ENCODE measurements around the gene SUMO2.

- TF ChIP-seq CTCF (conservative IDR thresholded peaks at IDR 0.05; ENCODE audit: low read length) (no peak), EZH2phosphoT487 (IDR thresholded peaks at IDR 0.05; ENCODE audit: borderline replicate concordance, low read depth, low read length) (no peak)
Measured at GRCh38 chr17:75138519-75138918, 44.2 kb downstream of the SUMO2 start.

Data from OCI-LY7 (cell line).